GM19023 (cell line): Measurements from ENCODE around the gene GCM1.
A peak's percentile ranks its signal among the peaks of the same experiment; 100 is the strongest.
"Not testable (repeated sequence)": the region's sequence is repeated elsewhere in the genome, so short reads cannot be mapped to it uniquely, and the experiment has no call there.

ENCODE experiments used
- ATAC-seq: cut with Tn5 transposase; IDR thresholded peaks from one replicate; pipeline ENCODE4 v1.9.1; 2021; ENCODE audit warnings: mild to moderate bottlenecking, moderate library complexity; ENCODE audit not compliant: unreplicated experiment

Gene GCM1, protein sequence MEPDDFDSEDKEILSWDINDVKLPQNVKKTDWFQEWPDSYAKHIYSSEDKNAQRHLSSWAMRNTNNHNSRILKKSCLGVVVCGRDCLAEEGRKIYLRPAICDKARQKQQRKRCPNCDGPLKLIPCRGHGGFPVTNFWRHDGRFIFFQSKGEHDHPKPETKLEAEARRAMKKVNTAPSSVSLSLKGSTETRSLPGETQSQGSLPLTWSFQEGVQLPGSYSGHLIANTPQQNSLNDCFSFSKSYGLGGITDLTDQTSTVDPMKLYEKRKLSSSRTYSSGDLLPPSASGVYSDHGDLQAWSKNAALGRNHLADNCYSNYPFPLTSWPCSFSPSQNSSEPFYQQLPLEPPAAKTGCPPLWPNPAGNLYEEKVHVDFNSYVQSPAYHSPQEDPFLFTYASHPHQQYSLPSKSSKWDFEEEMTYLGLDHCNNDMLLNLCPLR

DNA sequence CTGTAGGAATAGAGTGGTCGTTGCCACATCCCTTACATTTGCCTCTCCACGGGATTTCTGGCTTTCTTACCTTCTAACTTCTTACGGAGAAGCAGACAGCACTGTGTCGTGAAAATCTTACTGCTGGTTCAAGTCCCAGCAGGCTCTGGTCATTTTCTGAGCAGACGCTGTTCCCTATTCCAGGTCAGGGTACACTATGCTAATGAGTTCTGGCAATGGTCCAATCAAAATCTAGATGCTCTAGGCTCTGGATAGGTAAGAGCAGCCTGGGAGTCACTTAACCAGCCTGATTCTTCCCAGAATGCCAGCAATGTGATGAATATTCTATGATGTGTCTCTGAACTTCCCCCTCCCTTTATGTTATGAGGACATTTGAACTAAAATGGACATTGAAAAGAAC is at the start of gene GCM1:
TSS of gene GCM1 (minus strand) at position 158 of the 400 bp plus-strand sequence. CDS start 3,209 bp downstream, outside the sequence.
- ATAC-seq: no peak

DNA sequence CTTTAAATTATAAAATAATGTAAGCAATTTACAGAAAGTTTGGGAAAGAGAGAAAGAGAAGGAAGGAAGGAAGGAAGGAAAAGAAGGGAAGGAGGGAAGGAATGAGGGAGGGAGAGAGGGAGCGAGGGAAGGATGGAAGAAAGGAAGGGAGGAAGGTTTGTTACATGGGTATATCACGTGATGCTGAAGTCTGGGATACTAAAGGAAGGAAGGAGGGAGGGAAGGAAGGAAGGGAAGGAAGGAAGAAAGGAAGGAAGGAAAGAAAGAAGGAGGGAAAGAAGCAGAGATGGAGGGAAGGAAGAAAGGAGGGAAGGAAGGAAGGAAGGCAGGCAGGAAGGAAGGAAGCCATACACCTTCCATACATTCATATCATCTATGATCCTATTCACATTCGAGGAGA is 48.9 kb upstream of the GCM1 start:
- ATAC-seq: no peak

DNA sequence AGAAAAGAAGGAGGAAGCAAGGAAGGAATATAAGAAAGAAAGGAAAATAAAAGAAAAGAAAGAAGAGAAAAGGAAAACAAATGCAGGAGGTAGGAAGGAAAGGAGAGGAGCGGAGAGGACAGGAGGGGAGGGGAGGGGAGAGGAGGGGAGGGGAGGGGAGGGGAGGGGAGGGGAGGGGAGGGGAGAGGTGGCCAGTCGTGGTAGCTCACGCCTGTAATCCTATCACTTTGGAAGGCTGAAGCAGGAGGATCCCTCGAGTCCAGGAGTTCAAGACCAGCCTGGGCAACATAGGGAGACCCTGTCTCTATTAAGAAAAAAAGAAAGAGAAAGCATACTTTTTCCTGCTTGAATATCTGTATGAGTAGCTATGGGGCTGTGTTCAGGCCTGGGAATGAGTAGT is 46.4 kb upstream of the GCM1 start:
- no peak for ATAC-seq

DNA sequence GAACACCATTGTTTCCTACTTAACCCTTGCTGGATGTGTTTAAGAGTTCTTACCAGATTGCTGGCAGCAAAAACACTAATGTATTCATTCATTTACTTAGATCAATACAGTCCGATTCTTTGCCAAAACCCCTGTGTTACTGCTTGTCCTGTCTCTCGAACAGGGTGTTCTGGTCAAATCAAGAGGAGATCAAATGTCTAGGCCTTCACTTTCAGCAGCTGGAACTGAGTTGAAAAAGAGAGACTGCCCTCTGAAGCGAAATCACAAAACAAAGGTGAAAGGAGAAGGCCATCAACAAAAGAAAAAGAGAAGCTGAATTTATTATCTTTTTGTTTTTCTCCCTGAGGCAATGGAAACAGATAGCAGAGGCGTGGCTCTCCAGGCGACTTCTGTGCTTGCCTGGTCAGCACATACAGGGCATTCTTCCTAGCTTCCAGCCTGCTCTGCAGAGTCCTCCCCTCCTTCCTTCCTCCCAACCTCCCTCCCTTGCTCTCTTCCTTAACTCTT is 44.1 kb upstream of the GCM1 start:
- no peak for ATAC-seq

DNA sequence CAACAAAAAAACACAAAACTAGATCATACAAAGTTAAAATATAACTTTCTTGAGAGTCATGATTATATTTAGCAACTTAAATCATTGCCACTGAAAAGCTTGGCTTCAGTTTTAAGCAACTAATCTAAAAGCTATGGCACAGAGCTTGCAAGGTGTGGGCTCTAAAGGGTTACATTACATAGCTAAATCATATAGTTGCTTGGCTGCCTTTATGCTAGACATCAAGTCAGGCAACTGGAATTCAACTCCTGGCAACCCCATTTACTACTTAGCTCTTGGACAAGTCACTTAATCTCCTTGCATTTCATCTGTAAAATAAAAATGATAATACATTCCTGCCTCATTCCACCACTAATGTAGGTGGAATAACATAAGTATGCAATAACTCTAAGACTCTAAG is 40.9 kb upstream of the GCM1 start:
- no peak for ATAC-seq

DNA sequence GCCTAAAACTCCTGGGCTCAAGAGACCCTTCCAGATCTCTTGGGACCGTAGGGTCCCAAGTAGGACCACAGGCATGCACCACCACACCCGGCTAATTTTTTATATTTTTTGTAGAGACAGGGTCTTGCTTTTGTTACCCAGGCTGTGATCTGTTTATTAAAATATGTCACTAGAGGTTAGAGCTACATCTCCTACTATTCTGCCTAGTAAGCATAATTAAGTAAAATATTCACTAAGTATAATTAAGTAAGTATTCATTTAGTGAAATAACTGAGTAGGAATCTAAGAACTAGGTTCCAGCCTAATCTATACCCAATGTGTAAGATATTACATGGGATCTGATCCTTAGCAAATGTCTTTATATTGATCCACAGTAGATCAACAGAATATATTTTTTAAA is 40.2 kb upstream of the GCM1 start:
- ATAC-seq: no peak

DNA sequence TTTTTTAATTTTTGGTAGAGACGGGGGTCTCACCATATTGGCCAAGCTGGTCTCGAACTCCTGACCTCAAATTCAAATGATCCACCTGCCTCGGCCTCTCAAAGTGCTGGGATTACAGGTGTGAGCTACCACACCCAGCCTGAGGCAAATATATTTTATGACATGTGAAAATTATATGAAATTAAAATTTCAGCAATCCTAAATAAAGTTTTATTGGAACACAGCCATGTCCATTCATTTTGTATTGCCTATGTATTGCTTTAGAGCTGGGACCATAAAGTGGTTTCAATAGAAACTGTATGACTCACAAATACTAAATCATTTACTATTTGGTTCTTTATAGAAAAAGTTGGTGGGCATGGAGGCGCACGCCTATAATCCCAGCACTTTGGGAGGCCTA is 32.0 kb upstream of the GCM1 start:
- ATAC-seq: no peak

DNA sequence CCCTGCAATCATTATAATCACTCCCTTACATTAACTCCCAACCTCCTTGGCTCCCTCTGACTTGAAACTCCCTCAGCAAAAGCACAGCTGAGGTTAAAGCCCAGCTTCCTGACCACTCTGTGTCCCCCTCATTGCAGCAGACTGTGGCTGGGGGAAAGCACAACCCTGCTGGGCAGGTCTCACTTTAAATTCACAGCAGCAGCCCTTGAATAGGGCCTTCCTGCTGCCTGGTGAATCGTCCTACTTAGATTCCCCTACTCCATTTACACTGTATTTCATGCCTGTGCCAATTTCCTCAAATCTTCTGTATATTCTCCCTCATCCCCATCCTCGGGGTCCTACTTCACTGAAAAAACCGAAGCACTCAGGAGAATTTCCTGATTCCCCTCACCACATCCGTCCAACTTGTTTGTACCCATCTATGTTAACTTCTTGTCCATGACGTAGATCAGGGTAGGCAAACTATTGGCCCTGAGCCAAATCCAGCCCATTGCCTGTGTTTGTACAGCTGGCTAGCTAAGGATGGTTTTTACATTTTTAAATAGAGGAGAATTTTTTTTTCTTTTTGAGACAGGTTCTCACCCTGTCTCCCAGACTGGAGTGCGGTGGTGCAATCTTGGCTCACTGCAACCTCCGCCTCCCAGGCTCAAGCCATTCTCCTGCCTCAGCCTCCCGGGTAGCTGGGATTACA is 31.5 kb upstream of the GCM1 start:
- ATAC-seq: no peak

DNA sequence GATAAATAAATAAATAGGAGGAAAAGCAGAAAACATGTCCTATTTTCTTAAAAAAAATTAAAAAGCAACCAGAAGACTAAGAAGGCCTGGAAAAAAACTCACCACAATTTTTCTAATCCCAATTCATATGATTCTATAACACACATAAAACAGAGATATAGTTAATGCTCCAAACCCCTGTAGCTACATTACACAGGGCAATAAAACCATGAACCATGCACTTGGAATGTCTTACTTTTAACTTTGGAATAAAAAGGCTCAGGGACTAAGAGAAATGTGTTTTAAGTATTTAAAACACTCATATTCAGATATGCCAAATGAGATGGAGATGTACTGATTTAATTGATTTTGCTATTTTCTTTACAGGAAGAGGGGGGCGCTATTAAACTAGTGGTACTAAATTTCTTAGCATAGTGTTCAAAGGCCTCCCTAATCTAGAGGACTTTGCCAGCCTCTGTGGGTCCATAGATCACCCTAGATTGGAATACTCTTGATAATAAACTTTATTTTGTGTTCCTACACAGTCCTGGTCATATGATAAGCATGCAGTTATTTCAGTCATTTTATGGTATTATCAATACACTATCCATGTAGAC is 30.3 kb upstream of the GCM1 start:
- no peak for ATAC-seq

DNA sequence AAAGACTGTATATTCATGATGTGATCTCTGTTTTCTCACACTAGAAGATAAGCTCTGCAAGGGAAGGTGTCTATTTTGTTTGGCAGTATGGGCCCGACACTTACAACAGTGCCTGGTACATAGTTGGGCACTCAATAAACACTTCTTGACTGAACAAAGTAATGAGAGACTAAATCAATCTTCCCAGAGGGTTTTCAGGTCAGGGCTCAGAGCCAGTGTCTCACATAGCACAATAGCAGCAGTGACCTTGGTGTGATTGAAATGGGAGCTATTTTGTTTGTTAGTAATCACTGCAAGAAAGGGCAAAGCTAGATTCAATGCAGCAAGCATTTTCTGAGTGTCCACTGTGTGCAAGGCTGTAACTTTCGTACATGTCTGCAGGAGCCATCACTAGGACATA is 26.4 kb upstream of the GCM1 start:
- ATAC-seq: no peak

DNA sequence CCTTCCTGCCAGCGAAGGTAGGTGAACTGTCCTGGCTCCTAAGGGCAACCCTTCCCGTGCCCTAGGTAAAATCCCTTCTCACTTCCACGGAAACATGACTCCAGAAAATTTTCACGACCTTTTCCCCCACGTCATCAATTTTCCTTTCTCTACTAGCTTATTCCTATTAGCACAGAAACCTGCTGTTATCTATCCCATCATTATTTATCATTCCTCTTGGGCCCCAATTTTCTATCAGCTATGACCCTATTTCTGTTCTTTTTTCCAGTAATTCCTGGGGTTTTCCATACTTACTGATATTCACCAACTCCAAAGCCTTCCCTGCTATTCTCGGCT is 23.8 kb upstream of the GCM1 start:
- peak; percentile 18 for ATAC-seq

DNA sequence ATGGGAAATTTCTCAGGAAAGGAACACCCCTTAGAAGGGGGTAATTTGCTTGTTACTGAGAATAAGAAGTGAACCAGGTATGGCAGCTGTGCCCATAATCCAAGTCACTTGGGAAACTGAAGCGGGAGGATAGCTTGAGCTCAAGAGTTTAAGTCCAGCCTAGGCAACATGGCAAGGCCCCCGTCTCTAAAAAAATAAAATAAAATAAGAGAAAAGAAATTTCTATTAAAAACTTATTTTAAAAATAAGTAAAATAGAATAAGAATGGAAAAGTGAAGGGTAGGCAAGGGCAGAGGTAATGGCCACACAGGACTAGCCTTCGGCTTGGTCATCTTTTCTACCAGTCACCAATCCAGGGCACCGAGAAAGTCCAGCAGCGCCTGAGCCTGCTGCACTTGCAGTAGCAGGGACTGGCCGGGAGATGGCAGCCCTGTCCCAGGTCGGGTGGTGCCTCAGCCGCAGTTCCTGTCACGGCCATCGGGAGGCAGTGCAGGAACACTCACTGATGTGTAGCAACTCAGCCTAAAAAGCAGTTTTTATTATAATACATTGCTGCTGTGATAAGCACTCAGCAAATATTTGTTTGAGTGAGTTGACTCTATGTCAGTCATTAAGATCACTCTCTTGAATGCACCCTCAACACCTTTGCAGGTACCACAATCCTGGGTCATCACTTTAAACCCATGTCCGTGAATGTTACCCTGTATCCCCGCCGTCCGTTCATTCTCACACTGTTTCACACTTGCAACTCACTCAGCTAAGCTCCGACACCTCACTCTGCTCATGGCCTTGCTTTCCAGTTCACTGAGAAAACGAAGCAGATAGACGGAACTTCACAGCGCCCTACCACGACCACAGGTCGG is 23.2 kb upstream of the GCM1 start:
- ATAC-seq: peak; percentile 77

DNA sequence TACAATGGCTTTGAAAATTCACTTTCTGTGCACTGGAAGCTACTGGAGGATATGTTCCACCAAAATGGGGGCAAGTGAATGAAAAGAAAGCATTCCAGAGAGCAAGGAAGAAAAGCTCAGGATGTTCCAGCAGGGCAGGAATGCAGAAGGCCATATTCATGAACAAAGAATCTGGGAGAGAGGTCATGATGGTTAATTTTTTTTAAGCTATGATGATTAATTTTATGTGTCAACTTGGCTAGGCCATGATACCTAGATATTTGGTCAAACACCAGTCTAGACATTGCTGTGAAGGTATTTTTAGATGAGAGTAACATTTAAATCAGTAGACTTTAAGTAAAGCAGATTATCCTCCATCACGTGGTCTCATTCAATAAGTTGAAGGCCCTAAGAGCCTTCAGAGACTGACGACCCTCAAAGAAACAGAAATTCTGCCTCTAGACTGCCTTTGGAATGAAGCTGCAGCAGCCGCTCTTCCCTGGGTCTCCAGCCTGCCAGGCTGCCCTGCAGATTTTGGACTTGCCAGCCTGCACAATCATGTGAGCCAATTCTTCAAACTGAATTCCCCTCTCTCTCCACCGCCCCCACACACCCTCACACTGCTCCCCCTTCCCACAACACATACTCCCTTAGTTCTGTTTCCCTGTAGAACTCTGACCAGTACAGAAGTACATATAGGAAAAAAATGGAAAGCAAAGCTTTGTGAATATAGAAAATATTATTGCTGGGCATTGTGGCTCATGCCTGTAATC is 20.1 kb upstream of the GCM1 start:
- no peak for ATAC-seq

DNA sequence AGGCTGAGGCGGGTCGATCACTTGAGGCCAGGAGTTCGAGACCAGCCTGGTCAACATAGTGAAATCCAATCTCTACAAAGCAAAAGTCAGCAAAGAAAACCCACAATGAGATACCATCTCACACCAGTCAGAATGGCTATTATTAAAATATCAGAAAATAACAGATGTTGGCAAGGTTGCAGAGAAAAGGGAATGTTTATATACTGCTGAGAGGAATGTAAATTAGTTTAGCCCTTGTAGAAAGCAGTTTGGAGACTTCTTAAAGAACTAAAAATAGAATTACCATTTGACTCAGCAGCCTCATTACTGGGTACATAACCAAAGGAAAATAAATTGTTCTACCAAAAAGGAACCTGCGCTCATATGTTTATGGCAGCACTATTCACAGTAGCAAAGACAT is 16.7 kb upstream of the GCM1 start:
- ATAC-seq: no peak

DNA sequence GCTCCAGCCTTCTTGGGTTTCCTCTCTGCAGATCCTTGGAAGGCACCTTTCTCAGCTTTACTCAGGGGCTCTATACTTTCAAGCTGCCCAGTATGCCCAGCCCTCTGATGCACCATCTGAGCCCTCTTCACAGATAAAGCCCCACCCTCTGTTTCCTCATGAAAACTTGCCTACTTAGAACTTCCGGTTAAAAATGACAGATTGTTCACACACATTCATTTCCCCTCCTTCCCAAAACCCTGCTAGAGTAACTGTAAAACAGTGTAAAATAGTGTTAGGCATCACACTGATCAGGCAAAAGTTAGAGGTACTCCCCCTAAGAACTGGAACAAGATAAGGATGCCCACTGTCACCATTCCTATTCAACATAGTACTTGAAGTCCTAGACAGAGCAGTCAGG is 14.0 kb upstream of the GCM1 start:
- no peak for ATAC-seq

DNA sequence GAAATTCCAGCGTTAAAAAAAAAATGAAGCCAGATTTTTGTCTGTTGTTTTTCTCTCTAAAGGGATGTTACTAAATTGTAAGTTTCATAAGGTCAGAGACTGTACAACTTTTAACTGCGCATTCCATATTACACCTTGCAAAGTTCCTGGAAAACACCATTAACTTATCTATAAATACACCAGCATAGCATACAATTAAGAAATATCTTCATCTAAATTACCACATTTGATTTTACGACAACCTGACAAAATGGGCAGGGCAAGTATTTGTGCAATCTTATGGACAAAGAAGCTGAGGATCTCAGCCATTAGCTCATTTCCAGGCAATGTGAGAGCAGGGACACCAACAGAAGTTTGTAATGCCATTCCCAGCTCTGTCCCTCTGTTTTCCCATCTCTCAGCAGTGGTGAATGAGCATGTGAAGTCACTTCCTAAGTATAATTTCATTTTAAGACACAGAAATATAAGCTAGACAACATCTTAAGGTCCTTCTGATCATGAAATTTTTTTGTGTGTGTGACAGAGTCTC is 12.9 kb upstream of the GCM1 start:
- no peak for ATAC-seq

DNA sequence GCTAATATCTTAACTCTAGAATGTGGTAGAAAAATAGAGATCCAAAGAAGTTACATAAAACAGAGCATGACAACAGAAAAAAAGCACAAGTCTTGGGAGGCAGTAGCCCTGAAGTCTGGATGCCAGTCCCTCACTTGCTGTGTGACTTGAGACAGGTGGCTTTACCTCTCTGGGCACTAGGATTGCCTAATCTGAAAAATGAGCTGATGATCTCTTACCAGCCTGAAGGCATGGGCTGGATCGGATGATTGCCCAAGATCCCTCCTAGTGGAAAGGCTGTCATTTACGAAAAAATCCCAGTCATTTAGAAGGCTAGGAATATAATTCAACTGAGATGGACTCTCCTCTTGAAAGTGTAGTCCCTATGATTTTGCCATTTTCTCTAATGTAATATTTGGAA is 10.9 kb upstream of the GCM1 start:
- no peak for ATAC-seq

DNA sequence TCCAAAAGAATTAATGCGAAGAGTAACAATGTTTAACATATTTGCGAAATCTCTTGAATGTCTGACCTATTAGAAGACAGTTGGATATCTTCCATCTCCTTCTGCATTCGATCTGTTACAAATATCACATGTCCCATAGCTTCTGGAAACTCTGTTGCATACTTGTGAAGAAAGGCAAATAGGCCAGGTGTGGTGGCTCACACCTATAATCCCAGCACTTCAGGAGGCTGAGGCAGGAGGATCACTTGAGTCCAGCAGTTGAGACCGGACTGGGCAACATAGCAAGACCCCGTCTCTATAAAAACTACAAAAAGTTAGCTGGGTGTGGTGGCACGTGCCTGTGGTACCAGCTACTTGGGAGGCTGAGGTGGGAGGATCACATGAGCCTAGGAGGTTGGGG is 9.4 kb upstream of the GCM1 start:
- ATAC-seq: not testable (repeated sequence)

DNA sequence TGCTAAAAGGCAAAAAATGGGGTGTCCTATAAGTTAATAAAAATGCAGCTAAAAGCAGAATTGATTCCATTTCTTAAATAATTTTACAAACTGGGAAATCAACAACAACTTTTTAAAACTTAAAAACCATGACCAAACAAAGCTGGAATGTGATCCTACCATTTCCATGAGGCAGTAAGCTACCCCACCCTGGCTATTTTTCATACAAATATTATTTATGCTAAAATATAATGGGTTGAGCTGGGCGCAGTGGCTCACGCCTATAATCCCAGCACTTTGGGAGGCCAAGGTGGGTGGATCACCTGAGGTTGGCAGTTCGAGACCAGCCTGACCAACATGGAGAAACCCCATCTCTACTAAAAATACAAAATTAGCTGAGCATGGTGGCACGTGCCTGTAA is 6.6 kb upstream of the GCM1 start:
- not testable (repeated sequence) for ATAC-seq

DNA sequence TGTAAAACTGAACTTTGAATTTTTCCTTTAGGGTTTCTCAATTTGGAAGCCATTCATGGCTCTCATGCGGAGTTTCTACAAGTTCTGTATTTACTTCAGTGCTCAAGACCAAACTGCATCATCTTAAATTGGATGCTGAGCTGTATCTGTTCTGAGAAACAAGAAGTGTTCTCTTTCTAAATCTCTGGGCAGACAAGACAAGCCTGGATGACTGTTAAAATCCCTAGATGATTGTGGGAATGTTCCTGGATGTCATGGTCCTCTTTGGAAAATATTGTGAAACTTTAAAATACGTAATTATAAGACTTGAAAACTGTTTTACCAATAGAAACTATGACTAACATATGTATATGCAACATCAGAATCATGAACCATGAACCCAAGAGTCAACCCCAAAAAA is 6.2 kb upstream of the GCM1 start:
- ATAC-seq: no peak
